HG02623 (cell line): ENCODE measurements around the gene PACSIN2.
"Not testable (repeated sequence)": the region's sequence is repeated elsewhere in the genome, so short reads cannot be mapped to it uniquely, and the experiment has no call there.

Experiments
- ATAC-seq: cut with Tn5 transposase; IDR thresholded peaks from one replicate; pipeline ENCODE4 v1.9.1; 2021; ENCODE audit warnings: moderate library complexity; ENCODE audit not compliant: unreplicated experiment

The PACSIN2 gene

GRCh38 chr22:43012390-43012789 is 2.6 kb downstream of the PACSIN2 start:
- no peak for ATAC-seq

GRCh38 chr22:43011079-43011478 is 3.9 kb downstream of the PACSIN2 start:
- ATAC-seq = no peak

- no peak for ATAC-seq
Measured at GRCh38 chr22:43009444-43009843, 5.5 kb downstream of the PACSIN2 start.

GRCh38 chr22:43008921-43009320 is 6.0 kb downstream of the PACSIN2 start:
- ATAC-seq = no peak

- ATAC-seq = no peak
Measured at GRCh38 chr22:43008509-43008908, 6.4 kb downstream of the PACSIN2 start.

GRCh38 chr22:43007519-43008102 is 7.3 kb downstream of the PACSIN2 start:
- no peak for ATAC-seq

GRCh38 chr22:43006753-43007152 is 8.2 kb downstream of the PACSIN2 start:
- no peak for ATAC-seq

GRCh38 chr22:43006016-43006505 is 8.9 kb downstream of the PACSIN2 start:
- no peak for ATAC-seq

GRCh38 chr22:43005106-43005505 is 9.8 kb downstream of the PACSIN2 start:
- ATAC-seq = no peak

GRCh38 chr22:43004362-43005035 is 10.4 kb downstream of the PACSIN2 start:
- ATAC-seq = no peak

GRCh38 chr22:43002202-43002586 is 12.8 kb downstream of the PACSIN2 start:
- no peak for ATAC-seq

- no peak for ATAC-seq
Measured at GRCh38 chr22:43001271-43002201, 13.4 kb downstream of the PACSIN2 start.

GRCh38 chr22:43000441-43001175 is 14.3 kb downstream of the PACSIN2 start:
- no peak for ATAC-seq

- ATAC-seq = no peak
Measured at GRCh38 chr22:42997582-42998090, 17.3 kb downstream of the PACSIN2 start.

- ATAC-seq = no peak
Measured at GRCh38 chr22:42996646-42997365, 18.1 kb downstream of the PACSIN2 start.

GRCh38 chr22:42995654-42996053 is 19.3 kb downstream of the PACSIN2 start:
- not testable (repeated sequence) for ATAC-seq

- no peak for ATAC-seq
Measured at GRCh38 chr22:42994917-42995562, 19.9 kb downstream of the PACSIN2 start.

GRCh38 chr22:42994276-42994916 is 20.6 kb downstream of the PACSIN2 start:
- ATAC-seq = no peak

- no peak for ATAC-seq
Measured at GRCh38 chr22:42993651-42994275, 21.2 kb downstream of the PACSIN2 start.
